ENCODE results near the gene KRT73.

- TF ChIP-seq CTCF (IDR thresholded peaks at IDR 0.05) (peak; percentile 26 to 78 (median 69)), POLR2AphosphoS5 (IDR thresholded peaks at IDR 0.05) (no peak), POLR2A (IDR thresholded peaks at IDR 0.05) (no peak)
These were observed 35.3 kb downstream of the KRT73 start for GRCh38 chr12:52582971-52583456.
